ENCODE measurements around the gene DDOST. TPM values are rescaled to one million over a fixed set of nuclear protein-coding genes. Genes with fewer than 3 reads are reported as not detected.
"Not testable (repeated sequence)": the region's sequence is repeated elsewhere in the genome, so short reads cannot be mapped to it uniquely, and the experiment has no call there.

The DDOST gene
- total RNA-seq, 2 experiments from 2014 or later = 140 to 159 TPM

- intact Hi-C loops (cut with micrococcal nuclease) = no loop called here
- DNase-seq (no peak), ATAC-seq (no peak)
- Mint-ChIP-seq H3K27me3 (no peaks in the 10 kb centered on the region), H3K36me3 (ENCODE audit: low read depth) (no peaks in the 10 kb centered on the region), H3K27ac (no peak overlapping the region), H3K4me1 (ENCODE audit: low read depth) (no peaks in the 10 kb centered on the region), H3K9me3 (no peaks in the 10 kb centered on the region), H3K4me3 (no peak overlapping the region)
- POLR2A ChIA-PET = no interaction called here
- TF ChIP-seq CTCF (IDR thresholded peaks at IDR 0.05) = no peak
- CTCF ChIA-PET = interaction anchor here (0.6 kb wide), 1 partner anchor 19 kb away, joined by 3 read pairs; no protein-coding TSS in a partner anchor
Measured at GRCh38 chr1:20614131-20614579, 47.0 kb downstream of the DDOST start.

- POLR2A ChIA-PET = no interaction called here
- no peak overlapping the region for H3K4me3 Mint-ChIP-seq
- intact Hi-C loops (cut with micrococcal nuclease) = no loop called here
- H3K27ac Mint-ChIP-seq = no peak overlapping the region
- ATAC-seq = no peak
- H3K4me1 Mint-ChIP-seq (ENCODE audit: low read depth) = no peaks in the 10 kb centered on the region
- no peak for TF ChIP-seq CTCF (IDR thresholded peaks at IDR 0.05)
- no peaks in the 10 kb centered on the region for H3K27me3 Mint-ChIP-seq
- H3K9me3 Mint-ChIP-seq = no peaks in the 10 kb centered on the region
- CTCF ChIA-PET = no interaction called here
- H3K36me3 Mint-ChIP-seq (ENCODE audit: low read depth) = no peaks in the 10 kb centered on the region
- DNase-seq = no peak
Measured at GRCh38 chr1:20612221-20612746, 48.9 kb downstream of the DDOST start.

GRCh38 chr1:20611652-20612051, 49.5 kb downstream of the DDOST start:
- intact Hi-C loops (cut with micrococcal nuclease) = no loop called here
- no peak for DNase-seq
- ChIA-PET POLR2A (no interaction called here), CTCF (no interaction called here)
- no peak for ATAC-seq
- H3K27me3 Mint-ChIP-seq = no peaks in the 10 kb centered on the region
- TF ChIP-seq CTCF (IDR thresholded peaks at IDR 0.05) = no peak
- H3K4me3 Mint-ChIP-seq = no peak overlapping the region
- H3K9me3 Mint-ChIP-seq = no peaks in the 10 kb centered on the region
- H3K4me1 Mint-ChIP-seq (ENCODE audit: low read depth) = no peaks in the 10 kb centered on the region
- no peaks in the 10 kb centered on the region for H3K36me3 Mint-ChIP-seq (ENCODE audit: low read depth)
- no peak overlapping the region for H3K27ac Mint-ChIP-seq

- intact Hi-C loops (cut with micrococcal nuclease) = no loop called here
- CTCF ChIA-PET = interaction anchor here (0.5 kb wide), 1 partner anchor 86 kb away, joined by 3 read pairs; no protein-coding TSS in a partner anchor
- H3K27me3 Mint-ChIP-seq = no peaks in the 10 kb centered on the region
- TF ChIP-seq CTCF (IDR thresholded peaks at IDR 0.05) = no peak
- no peak overlapping the region for H3K27ac Mint-ChIP-seq
- no peaks in the 10 kb centered on the region for H3K36me3 Mint-ChIP-seq (ENCODE audit: low read depth)
- no peaks in the 10 kb centered on the region for H3K4me1 Mint-ChIP-seq (ENCODE audit: low read depth)
- DNase-seq = no peak
- no peak for ATAC-seq
- no peak overlapping the region for H3K4me3 Mint-ChIP-seq
- POLR2A ChIA-PET = interaction anchor here (1.4 kb wide), 1 partner anchor 23 kb away, joined by 3 read pairs; no protein-coding TSS in a partner anchor
- no peaks in the 10 kb centered on the region for H3K9me3 Mint-ChIP-seq
Measured at GRCh38 chr1:20610970-20611369, 50.2 kb downstream of the DDOST start.

GRCh38 chr1:20609541-20609940, 51.6 kb downstream of the DDOST start:
- no peaks in the 10 kb centered on the region for H3K4me1 Mint-ChIP-seq (ENCODE audit: low read depth)
- ChIA-PET CTCF (interaction anchor here (1.1 to 1.2 kb wide), 2 partner anchors 21 to 23 kb away, joined by 3 read pairs; partner anchors contain the start of gene PINK1), POLR2A (interaction anchor here (1.4 kb wide), 1 partner anchor 24 kb away, joined by 3 read pairs; no protein-coding TSS in a partner anchor)
- no peak for DNase-seq
- H3K9me3 Mint-ChIP-seq = no peaks in the 10 kb centered on the region
- no peak for ATAC-seq
- H3K27me3 Mint-ChIP-seq = no peaks in the 10 kb centered on the region
- no peak overlapping the region for H3K4me3 Mint-ChIP-seq
- intact Hi-C loops (cut with micrococcal nuclease) = no loop called here
- no peak for TF ChIP-seq CTCF (IDR thresholded peaks at IDR 0.05)
- no peak overlapping the region for H3K27ac Mint-ChIP-seq
- H3K36me3 Mint-ChIP-seq (ENCODE audit: low read depth) = no peaks in the 10 kb centered on the region

- H3K27me3 Mint-ChIP-seq; intact Hi-C loops (cut with micrococcal nuclease); DNase-seq; H3K9me3 Mint-ChIP-seq; ATAC-seq; H3K4me3 Mint-ChIP-seq; H3K4me1 Mint-ChIP-seq (ENCODE audit: low read depth); H3K27ac Mint-ChIP-seq; H3K36me3 Mint-ChIP-seq (ENCODE audit: low read depth): not testable (repeated sequence)
- ChIA-PET POLR2A (interaction anchor here (0.6 kb wide), 1 partner anchor 17 kb away, joined by 3 read pairs; no protein-coding TSS in a partner anchor), CTCF (interaction anchor here (0.8 kb wide), 1 partner anchor 26 kb away, joined by 3 read pairs; no protein-coding TSS in a partner anchor)
Measured at GRCh38 chr1:20606801-20607570, 54.2 kb downstream of the DDOST start.
